GM12874 (cell line): ENCODE data around the gene ZDBF2.

Experiments used
- CTCF ChIP-seq: IDR thresholded peaks from 2 replicates; pipeline ENCODE4 v1.5.1; 2011; ENCODE audit warnings: low read depth, mild to moderate bottlenecking, control low read depth, low read length, moderate library complexity; ENCODE audit not compliant: insufficient read depth

The ZDBF2 gene

GRCh38 chr2:206343816-206344215 lies 69.4 kb downstream of the ZDBF2 start:
- TF ChIP-seq CTCF = no peak

- no peak for TF ChIP-seq CTCF
Measured at GRCh38 chr2:206345606-206346005, 71.1 kb downstream of the ZDBF2 start.

GRCh38 chr2:206349375-206349774 lies 74.9 kb downstream of the ZDBF2 start:
- TF ChIP-seq CTCF = no peak

- no peak for TF ChIP-seq CTCF
Measured at GRCh38 chr2:206352571-206352970, 78.1 kb downstream of the ZDBF2 start.

- TF ChIP-seq CTCF = 0 out of 2 replicates have a peak, but pooled peaks have one; percentile 6
Measured at GRCh38 chr2:206353685-206354084, 79.2 kb downstream of the ZDBF2 start.

GRCh38 chr2:206354129-206354528 lies 79.7 kb downstream of the ZDBF2 start:
- TF ChIP-seq CTCF = no peak

- no peak for TF ChIP-seq CTCF
Measured at GRCh38 chr2:206361407-206362045, 87.1 kb downstream of the ZDBF2 start.
